OCI-LY1 (cell line): ENCODE data around the gene CRP.

ENCODE experiments used
- H2AFZ ChIP-seq: fragments of 200-600 bp; sonication (generic), shearing (Covaris generic); 2 replicates; pipeline ENCODE4 v1.6.0; 2014; ENCODE audit warnings: antibody characterized with exemption, mild to moderate bottlenecking, low read length
- H3F3A ChIP-seq: fragments of 200-600 bp; sonication (generic), shearing (Covaris generic); 2 replicates; pipeline ENCODE4 v1.6.0; 2014; ENCODE audit warnings: mild to moderate bottlenecking, antibody characterized with exemption, low read length, moderate library complexity; ENCODE audit not compliant: insufficient read depth
- H3K27ac ChIP-seq: fragments of 200-600 bp; sonication (generic); 2 replicates; pipeline ENCODE4 v1.5.1; 2014; ENCODE audit warnings: low read length, mixed run types, mild to moderate bottlenecking, low read depth; ENCODE audit not compliant: poor library complexity, severe bottlenecking
- H3K27me3 ChIP-seq: fragments of 200-600 bp; sonication (generic); 2 replicates; pipeline ENCODE4 v1.6.0; 2014; ENCODE audit warnings: antibody characterized with exemption, mild to moderate bottlenecking, low read length, moderate library complexity; ENCODE audit not compliant: insufficient read depth
- H3K36me3 ChIP-seq: fragments of 200-600 bp; sonication (generic); 2 replicates; pipeline ENCODE4 v1.6.1; 2014; ENCODE audit warnings: mild to moderate bottlenecking, antibody characterized with exemption, low read length, moderate library complexity, mixed read lengths; ENCODE audit not compliant: insufficient read depth
- H3K4me1 ChIP-seq: fragments of 200-600 bp; sonication (generic); 2 replicates; pipeline ENCODE4 v1.5.1; 2014; ENCODE audit warnings: mild to moderate bottlenecking, low read length, moderate library complexity; ENCODE audit not compliant: insufficient read depth, severe bottlenecking
- H3K4me2 ChIP-seq: fragments of 200-600 bp; sonication (generic), shearing (Covaris generic); 2 replicates; pipeline ENCODE4 v1.6.1; 2014; ENCODE audit warnings: low read length
- H3K4me3 ChIP-seq: fragments of 200-600 bp; sonication (generic); 2 replicates; pipeline ENCODE4 v1.5.1; 2014; ENCODE audit warnings: low read length, low read depth, mild to moderate bottlenecking, mixed read lengths; ENCODE audit not compliant: poor library complexity, severe bottlenecking
- H3K79me2 ChIP-seq: fragments of 200-600 bp; shearing (Covaris generic); 2 replicates; pipeline ENCODE4 v1.6.1; 2016; ENCODE audit warnings: mixed run types, low read length, mixed read lengths; ENCODE audit not compliant: insufficient read depth
- H3K9ac ChIP-seq: fragments of 200-600 bp; sonication (generic), shearing (Covaris generic); 2 replicates; pipeline ENCODE4 v1.6.1; 2014; ENCODE audit warnings: mild to moderate bottlenecking, low read length, mixed read lengths
- H3K9me2 ChIP-seq: fragments of 200-600 bp; sonication (generic), shearing (Covaris generic); 2 replicates; pipeline ENCODE4 v1.6.1; 2014; ENCODE audit warnings: low read depth, mild to moderate bottlenecking, low read length, mixed read lengths
- H3K9me3 ChIP-seq: fragments of 200-600 bp; shearing (Covaris generic); 2 replicates; pipeline ENCODE4 v1.6.1; 2014; ENCODE audit warnings: low read length, mixed read lengths
- H4K20me1 ChIP-seq: fragments of 200-600 bp; sonication (generic), shearing (Covaris generic); 2 replicates; pipeline ENCODE4 v1.6.0; 2016; ENCODE audit warnings: mild to moderate bottlenecking, low read length; ENCODE audit not compliant: insufficient read depth
- CTCF ChIP-seq: fragments of 200-600 bp; sonication (generic), shearing (Covaris generic); IDR thresholded peaks from 2 replicates; pipeline ENCODE4 v1.5.1; 2017; ENCODE audit warnings: mild to moderate bottlenecking, antibody characterized with exemption, low read length, moderate library complexity, mixed read lengths
- EZH2 ChIP-seq: fragments of 200-600 bp; sonication (generic), shearing (Covaris generic); IDR thresholded peaks from 2 replicates; pipeline ENCODE4 v1.8.0; 2017; ENCODE audit warnings: borderline replicate concordance, mixed run types, mild to moderate bottlenecking, antibody characterized with exemption, low read length, moderate library complexity, mixed read lengths

CRP gene

DNA sequence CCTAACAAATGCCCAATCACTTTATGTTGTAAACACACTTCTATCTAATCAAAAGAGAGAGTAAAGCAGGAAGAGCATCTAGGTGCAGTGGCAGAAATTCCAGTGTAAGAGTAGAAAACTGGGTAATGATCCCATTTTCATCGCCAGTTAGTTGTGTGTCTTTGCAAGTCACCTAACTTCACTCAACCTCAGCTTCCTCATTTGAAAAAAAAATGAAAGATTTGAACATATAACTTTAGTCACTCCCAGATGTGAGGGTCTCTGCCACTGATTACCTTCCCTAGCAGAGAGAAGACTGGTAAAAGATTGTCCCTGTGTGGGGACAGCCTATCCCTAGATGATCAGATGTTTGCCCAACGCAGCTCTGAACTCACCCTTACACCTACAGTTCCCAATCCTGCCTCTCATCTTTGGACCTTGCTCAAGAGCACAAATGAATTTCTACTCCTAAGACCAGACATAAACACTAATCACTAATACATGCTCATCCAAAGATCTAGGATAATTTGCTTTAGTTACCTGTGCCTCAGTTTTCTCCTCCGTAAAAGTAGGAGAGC lies 41.1 kb upstream of the CRP start:
- Histone ChIP-seq H3K9me3 (no peaks in the 10 kb centered on the region), H3K4me2 (no peak overlapping the region), H3K9me2 (no peaks in the 10 kb centered on the region), H4K20me1 (no peaks in the 10 kb centered on the region), H3F3A (no peaks in the 10 kb centered on the region), H3K4me1 (no peaks in the 10 kb centered on the region), H3K9ac (no peak overlapping the region), H3K27ac (no peak overlapping the region), H3K4me3 (no peak overlapping the region), H3K79me2 (no peaks in the 10 kb centered on the region), H3K27me3 (no peaks in the 10 kb centered on the region), H3K36me3 (no peaks in the 10 kb centered on the region), H2AFZ (no peak overlapping the region)
- no peak for TF ChIP-seq CTCF
- no peak for TF ChIP-seq EZH2

- no peak for TF ChIP-seq CTCF
- no peak for TF ChIP-seq EZH2
- no peak overlapping the region for H3K9ac ChIP-seq
- no peaks in the 10 kb centered on the region for H3K9me3 ChIP-seq
- no peaks in the 10 kb centered on the region for H3K4me1 ChIP-seq
- H3K9me2 ChIP-seq = no peaks in the 10 kb centered on the region
- no peaks in the 10 kb centered on the region for H3K79me2 ChIP-seq
- H4K20me1 ChIP-seq = no peaks in the 10 kb centered on the region
- no peak overlapping the region for H2AFZ ChIP-seq
- no peaks in the 10 kb centered on the region for H3K36me3 ChIP-seq
- H3K27ac ChIP-seq = no peak overlapping the region
- H3K4me3 ChIP-seq = no peak overlapping the region
- no peaks in the 10 kb centered on the region for H3F3A ChIP-seq
- no peaks in the 10 kb centered on the region for H3K27me3 ChIP-seq
- H3K4me2 ChIP-seq = no peak overlapping the region
Measured at GRCh38 chr1:159753386-159753785, 39.0 kb upstream of the CRP start.

DNA sequence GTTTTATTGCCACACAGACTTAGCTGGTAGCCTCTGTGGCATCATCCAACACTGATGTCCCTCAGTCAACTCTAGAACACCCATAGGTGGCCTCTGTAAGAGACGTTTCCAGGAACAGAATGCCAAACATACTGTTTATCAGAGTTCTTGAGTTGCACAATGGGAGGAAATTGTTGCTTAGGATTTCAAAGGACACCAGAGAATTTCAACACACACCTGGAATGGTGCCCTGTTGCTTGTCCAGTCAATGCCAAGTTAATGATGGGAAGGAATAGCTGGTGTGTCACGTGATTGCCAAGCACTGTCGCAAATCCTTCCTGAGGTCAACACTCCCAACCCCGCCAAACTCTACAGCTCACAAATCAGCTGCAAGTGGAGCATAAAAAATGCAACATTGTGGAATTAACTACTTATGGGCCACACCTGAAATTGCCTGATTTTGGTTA lies 37.8 kb upstream of the CRP start:
- H3K4me1 ChIP-seq = no peaks in the 10 kb centered on the region
- no peak overlapping the region for H3K4me2 ChIP-seq
- TF ChIP-seq CTCF (no peak), EZH2 (no peak)
- H3K4me3 ChIP-seq = no peak overlapping the region
- H3K36me3 ChIP-seq = no peaks in the 10 kb centered on the region
- H3K27me3 ChIP-seq = no peaks in the 10 kb centered on the region
- no peak overlapping the region for H2AFZ ChIP-seq
- H3K9ac ChIP-seq = no peak overlapping the region
- H4K20me1 ChIP-seq = no peaks in the 10 kb centered on the region
- no peaks in the 10 kb centered on the region for H3K9me3 ChIP-seq
- no peaks in the 10 kb centered on the region for H3F3A ChIP-seq
- H3K79me2 ChIP-seq = no peaks in the 10 kb centered on the region
- no peak overlapping the region for H3K27ac ChIP-seq
- no peaks in the 10 kb centered on the region for H3K9me2 ChIP-seq
